Measurements from ENCODE around the gene TXNDC11.

Gene TXNDC11

DNA sequence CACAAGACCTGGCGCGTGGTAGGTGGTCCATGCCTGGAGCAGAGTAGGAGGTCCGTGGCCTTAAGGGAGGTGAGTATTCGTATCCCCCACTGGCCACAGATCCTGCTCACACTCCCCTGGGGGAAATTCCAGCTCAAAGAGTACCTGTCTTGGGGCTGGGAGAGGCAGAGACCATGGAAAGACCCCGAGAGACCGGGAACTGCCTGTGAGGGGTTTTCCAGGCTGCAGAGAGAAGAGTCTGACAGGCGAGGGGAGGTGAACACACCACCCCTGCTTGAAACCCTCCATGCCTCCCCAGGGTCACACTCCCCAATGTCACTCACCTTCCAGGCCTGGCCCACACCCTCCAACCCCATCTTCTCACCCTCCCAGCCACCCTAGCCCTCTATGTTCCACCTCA lies 87.0 kb downstream of the TXNDC11 start:
- DNase-seq: no peak

DNA sequence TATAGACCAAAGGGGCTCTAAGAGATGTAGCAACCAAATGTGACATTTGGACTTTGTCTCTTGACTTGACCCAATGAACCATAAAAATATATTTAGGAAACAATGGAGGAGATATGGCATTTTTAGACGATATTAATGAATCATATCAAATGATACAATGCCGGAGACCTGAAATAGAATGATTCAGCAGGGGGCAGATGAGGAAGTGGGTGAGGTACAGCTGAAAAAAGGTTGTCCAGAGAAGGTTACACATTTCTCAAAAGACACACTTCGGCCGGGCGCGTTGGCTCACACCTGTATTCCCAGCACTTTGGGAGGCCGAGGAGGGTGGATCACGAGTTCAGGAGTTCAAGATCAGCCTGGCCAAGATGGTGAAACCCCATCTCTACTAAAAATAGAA lies 90.9 kb downstream of the TXNDC11 start:
- DNase-seq: no peak

GRCh38 chr16:11650641-11651591 lies 91.7 kb downstream of the TXNDC11 start:
- no peak for DNase-seq

GRCh38 chr16:11649276-11649675 lies 93.4 kb downstream of the TXNDC11 start:
- DNase-seq: no peak

DNA sequence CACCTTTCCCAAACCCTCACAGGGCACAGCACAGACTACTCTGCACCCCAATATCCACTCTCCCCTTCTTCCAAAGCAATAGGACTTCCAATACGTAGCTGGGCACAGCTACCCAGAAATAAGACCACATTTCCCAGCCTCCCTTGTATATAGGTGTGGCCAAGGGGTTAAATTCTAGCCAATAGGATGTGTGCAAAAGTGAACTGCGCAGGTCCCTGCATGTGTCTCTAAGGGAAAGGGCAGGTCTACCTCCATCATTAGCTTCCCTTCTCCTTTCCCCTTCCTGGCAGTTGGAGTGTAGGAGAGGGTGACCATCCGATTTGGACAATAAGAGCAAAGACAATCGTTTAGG lies 99.9 kb downstream of the TXNDC11 start:
- no peak for DNase-seq

DNA sequence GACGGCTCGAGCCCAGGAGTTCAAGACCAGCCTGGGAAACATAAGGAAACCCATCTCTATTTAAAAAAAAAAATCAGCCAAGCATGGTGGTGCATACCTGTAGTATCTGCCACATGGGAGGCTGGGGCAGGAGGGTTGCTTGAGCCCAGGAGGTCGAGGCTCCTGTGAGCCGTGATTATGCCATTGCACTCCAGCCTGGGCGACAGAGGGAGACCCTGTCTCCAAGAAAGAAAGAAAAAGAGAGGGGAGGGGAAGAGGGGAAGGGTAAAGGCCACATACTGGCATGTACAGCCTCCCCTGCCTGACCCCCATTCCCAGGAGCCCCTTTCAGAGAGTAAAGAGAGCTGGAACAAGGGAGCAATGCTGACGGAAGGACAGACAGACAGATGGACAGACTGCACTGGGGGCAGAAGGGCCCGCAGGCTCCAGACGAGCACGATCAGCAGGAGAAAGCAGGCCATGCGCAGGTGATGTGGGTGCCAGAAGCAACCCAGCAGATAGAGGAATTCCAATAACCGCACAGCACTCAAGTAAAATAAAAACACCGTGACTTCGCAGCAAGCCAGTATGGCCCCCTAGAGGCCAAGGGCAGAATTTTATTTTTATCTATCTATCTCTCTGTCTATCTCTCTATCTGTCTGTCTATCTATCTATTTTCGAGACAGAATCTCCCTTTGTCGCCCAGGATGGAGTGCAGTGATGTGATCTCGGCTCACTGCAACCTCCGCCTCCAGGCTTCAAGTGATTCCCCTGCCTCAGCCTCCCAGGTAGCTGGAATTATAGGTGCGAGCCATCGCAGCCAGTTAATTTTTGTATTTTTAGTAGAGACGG lies 101.5 kb downstream of the TXNDC11 start:
- DNase-seq: peak; percentile 40 to 49

- peak; percentile 11 to 14 for DNase-seq
These were observed 102.4 kb downstream of the TXNDC11 start for GRCh38 chr16:11639925-11640899.

DNA sequence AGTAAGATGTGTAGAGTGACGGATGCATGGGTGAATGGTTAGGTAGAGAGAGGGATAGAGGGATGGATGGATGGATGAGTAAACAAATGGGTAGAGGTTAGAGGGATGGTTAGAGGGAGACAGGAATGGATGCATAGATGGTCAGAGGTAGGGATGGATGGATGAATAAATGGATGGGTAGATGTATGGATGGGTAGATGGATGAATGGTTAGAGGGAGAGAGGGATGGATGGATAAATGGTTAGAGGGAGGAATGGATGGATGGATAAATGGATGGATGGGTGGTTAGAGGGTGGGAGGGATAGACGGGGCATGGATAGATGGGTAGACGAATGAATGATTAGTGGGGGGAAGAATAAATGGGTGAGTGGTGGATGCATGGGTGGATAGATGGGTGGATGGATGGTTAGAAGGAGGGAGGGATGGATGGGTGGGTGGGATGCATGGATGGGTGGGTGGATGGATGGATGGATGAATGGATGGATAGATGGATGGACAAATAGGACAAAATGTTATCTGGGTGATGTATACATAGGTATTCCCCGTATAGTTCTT lies 103.6 kb downstream of the TXNDC11 start:
- DNase-seq: no peak

- DNase-seq: no peak
These were observed 104.5 kb downstream of the TXNDC11 start for GRCh38 chr16:11638140-11638539.

DNA sequence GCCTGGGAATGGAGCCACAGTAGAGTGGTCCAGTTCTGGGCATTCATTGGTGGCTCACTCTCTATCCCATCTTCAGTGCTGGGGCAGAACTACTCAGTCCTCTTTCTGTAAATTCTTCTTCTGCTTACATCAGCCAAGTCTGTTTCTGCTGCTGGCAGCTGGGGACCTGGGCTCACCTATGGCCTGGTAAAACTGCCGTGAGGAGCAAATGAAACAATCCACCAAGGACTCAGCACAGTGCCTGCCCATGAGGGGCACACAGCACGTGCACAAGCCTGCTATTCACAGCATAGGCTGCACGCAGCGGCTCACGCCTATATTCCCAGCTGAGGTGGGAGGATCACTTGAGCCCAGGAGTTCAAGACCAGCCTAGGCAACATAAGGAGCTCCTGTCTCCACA lies 105.3 kb downstream of the TXNDC11 start:
- DNase-seq: no peak

DNA sequence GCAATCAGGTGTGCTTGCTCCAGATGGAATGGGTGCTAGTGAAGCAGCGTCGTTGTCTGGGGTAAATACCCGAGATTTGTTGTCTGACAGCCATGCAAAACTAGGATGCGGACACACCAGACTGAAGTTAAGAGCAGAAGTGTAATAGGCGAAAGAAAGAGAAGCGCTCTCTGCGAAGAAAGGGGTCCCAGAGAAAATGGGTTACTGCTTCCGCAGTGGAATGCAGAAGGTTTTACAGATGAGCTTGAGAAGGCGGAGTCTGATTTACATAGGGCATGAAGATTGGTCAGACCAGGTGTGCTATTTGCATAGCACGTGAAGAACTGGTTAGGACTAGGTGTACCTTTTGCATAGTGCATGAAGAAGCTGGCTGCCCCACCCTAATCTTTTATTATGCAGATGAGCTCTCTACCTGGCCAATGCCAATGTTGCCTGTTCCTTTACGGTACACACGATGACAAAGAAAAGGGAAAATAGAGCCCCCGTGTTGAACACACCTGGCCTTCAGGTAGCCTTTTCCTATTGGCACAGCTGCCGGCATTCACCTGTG lies 106.4 kb downstream of the TXNDC11 start:
- no peak for DNase-seq

- DNase-seq: no peak
These were observed 106.9 kb downstream of the TXNDC11 start for GRCh38 chr16:11635679-11636171.

DNA sequence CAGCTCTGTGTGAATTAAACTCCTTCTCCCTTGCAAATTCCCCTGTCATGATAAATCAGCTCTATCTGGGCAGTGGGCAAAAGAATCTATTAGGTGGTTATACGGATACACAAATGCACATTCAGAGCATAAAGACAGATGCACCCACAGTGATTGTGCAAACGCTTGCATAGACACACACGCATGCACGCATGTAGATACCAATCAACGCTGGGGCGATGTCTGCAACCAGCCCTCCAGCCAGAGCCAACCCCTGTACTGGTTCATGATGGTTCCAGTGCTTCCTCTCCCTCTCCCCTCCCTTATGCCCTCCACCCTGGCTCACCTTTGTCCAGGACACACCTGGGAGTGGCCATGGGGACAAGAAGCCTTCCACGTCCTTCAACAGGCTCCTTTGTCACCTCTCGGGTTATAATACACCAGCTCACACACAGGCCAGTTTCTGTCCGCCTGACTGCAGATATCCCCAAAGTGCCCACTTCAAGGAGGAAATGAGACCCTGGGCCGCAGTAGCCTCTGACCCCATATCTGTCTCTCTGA lies 107.5 kb downstream of the TXNDC11 start:
- no peak for DNase-seq

- DNase-seq: no peak
These were observed 108.3 kb downstream of the TXNDC11 start for GRCh38 chr16:11634312-11634711.

- DNase-seq: no peak
These were observed 109.5 kb downstream of the TXNDC11 start for GRCh38 chr16:11633113-11633512.

- no peak for DNase-seq
These were observed 110.2 kb downstream of the TXNDC11 start for GRCh38 chr16:11632455-11632939.

DNA sequence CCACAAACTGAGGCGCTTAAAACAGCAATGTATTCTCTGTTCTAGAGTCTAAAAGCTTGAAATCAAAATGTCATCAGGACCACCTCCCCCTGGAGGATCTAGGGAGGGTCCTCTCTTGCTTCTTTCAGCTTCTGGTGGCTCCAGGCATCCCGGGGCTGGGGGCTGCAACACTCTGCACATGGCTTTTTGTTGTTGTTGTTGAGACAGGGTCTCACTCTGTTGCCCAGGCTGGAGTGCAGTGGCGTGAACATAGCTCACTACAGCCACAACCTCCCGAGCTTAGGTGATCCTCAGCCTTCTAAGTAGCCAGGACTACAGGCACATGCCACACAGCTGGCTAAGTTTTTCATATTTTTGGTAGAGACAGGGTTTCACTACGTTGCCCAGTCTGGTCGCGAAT lies 111.4 kb downstream of the TXNDC11 start:
- DNase-seq: no peak

DNA sequence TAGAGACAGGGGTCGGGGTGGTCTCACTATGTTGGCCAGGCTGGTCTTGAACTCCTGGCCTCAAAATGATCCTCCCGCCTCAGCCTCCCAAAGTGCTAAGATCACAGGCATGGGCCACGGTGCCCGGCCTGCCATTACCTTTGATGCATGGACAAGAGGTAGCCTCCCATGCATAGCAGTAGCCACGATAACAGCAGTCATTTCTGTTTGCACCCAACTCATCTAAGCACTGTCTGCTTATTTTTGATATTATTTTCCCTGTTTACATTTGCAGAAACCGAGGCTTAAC lies 111.9 kb downstream of the TXNDC11 start:
- DNase-seq: no peak

DNA sequence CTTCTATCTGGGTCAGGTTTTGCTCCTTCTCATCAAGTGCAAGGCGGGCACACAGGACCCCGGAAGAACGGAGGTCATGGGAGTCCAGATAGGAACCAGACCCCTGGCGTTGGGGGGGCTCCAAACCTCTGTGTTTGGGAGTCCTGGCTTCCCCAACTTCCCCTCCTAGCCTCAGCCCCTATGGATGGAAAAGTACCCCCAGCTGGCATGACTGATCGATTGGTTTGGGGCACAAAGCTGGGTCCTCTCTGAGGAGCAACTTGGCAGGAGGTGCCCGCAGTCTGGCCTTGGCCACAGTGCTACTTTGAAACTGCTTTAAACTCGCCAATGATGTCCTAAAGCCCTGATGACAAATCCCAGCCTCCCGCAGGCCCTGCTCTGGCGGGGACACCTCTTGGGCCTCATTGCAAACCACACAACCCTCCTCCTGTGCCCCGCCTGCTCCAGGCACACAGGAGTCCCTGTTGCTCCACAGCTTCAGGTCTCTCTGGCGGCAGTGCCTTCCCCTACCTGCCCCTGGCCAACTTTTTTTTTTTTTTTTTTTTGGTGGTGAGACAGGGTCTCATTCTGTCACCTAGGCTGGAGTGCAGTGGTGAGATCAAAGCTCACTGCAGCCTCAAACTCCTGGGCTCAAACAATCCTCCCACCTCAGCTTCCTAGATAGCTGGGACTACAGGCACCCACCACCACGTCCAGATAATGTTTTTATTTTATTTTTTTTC lies 112.5 kb downstream of the TXNDC11 start:
- no peak for DNase-seq

Data from Kasumi-1 (cell line).